ENCODE results near the gene PYGB. TPM values are rescaled to one million over a fixed set of nuclear protein-coding genes. Genes with fewer than 3 reads are reported as not detected.

The PYGB gene
- total RNA-seq, 2 donors from 2014 or later, result 34.8 to 42.8 TPM

- H3K4me1 ChIP-seq, result peaks cover 8% of the 10 kb centered on the region
- no peak overlapping the region for H3K27ac ChIP-seq
- TF ChIP-seq POLR2A (IDR thresholded peaks at IDR 0.05), result no peak
- TF ChIP-seq, protein P1, sequence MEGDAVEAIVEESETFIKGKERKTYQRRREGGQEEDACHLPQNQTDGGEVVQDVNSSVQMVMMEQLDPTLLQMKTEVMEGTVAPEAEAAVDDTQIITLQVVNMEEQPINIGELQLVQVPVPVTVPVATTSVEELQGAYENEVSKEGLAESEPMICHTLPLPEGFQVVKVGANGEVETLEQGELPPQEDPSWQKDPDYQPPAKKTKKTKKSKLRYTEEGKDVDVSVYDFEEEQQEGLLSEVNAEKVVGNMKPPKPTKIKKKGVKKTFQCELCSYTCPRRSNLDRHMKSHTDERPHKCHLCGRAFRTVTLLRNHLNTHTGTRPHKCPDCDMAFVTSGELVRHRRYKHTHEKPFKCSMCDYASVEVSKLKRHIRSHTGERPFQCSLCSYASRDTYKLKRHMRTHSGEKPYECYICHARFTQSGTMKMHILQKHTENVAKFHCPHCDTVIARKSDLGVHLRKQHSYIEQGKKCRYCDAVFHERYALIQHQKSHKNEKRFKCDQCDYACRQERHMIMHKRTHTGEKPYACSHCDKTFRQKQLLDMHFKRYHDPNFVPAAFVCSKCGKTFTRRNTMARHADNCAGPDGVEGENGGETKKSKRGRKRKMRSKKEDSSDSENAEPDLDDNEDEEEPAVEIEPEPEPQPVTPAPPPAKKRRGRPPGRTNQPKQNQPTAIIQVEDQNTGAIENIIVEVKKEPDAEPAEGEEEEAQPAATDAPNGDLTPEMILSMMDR (IDR thresholded peaks at IDR 0.05), result no peak
- WGBS, 2 donors, result 83 to 92% methylated on average over 18 to 21 of the region's 22 CpGs
- peaks cover 6 to 13% of the 10 kb centered on the region in 2 donors for H3K36me3 ChIP-seq (replicated peaks in 1 of 2; ENCODE audit: insufficient read depth in 1 of 2, low read depth in 2 of 2)
- DNase-seq (peak in 3 of 4 donors; percentile 4 to 12 (median 11)), ATAC-seq (no peak)
- H3K27me3 ChIP-seq, result no peaks in the 10 kb centered on the region
- intact Hi-C loops (cut with DNase I), result no loop called here
- H3K9me3 ChIP-seq, result no peaks in the 10 kb centered on the region
- H3K4me3 ChIP-seq, result no peak overlapping the region
Measured at GRCh38 chr20:25282034-25282781, 34.3 kb downstream of the PYGB start.

DNA sequence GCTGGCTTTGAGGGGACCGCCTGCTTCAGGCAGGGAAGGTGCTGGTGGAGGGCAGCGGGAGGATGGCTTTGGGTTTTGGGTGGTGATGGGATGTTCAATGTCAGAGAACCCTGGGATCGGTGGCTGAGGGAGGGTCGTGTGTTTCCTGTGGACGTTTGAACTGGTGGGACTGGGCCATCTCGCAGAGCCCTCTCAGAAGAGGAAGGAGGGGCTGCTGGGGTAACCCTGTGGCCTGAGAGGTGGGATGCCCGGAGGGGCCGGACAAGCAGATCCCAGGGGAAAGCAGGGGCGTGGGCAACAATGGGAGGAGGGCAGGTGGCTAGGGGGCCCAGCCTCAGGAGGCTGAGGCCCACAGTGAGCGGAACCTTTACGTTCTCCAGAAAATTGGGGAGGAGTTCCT, 34.9 kb downstream of the PYGB start:
- H3K4me3 ChIP-seq, result no peak overlapping the region
- peaks cover 8% of the 10 kb centered on the region for H3K4me1 ChIP-seq
- DNase-seq, result peak in 1 of 4 donors; percentile 7
- no peaks in the 10 kb centered on the region for H3K9me3 ChIP-seq
- ATAC-seq, result no peak
- peaks cover 6 to 13% of the 10 kb centered on the region in 2 donors for H3K36me3 ChIP-seq (replicated peaks in 1 of 2; ENCODE audit: insufficient read depth in 1 of 2, low read depth in 2 of 2)
- TF ChIP-seq, protein P1 (IDR thresholded peaks at IDR 0.05), result no peak
- TF ChIP-seq POLR2A (IDR thresholded peaks at IDR 0.05), result no peak
- H3K27me3 ChIP-seq, result no peaks in the 10 kb centered on the region
- 88 to 91% methylated on average over 10 of the region's 11 CpGs for WGBS, 2 donors
- intact Hi-C loops (cut with DNase I), result no loop called here
- H3K27ac ChIP-seq, result no peak overlapping the region

GRCh38 chr20:25283221-25283951, 35.5 kb downstream of the PYGB start:
- intact Hi-C loops (cut with DNase I), result no loop called here
- H3K4me3 ChIP-seq, result no peak overlapping the region
- WGBS, 2 donors, result 90 to 96% methylated on average over 16 to 18 of the region's 24 CpGs
- peaks cover 8% of the 10 kb centered on the region for H3K4me1 ChIP-seq
- no peak for ATAC-seq
- TF ChIP-seq, protein P1 (IDR thresholded peaks at IDR 0.05), result no peak
- TF ChIP-seq POLR2A (IDR thresholded peaks at IDR 0.05), result no peak
- H3K27me3 ChIP-seq, result no peaks in the 10 kb centered on the region
- H3K36me3 ChIP-seq (replicated peaks in 1 of 2; ENCODE audit: insufficient read depth in 1 of 2, low read depth in 2 of 2), result peaks cover 6 to 13% of the 10 kb centered on the region in 2 donors
- H3K27ac ChIP-seq, result no peak overlapping the region
- H3K9me3 ChIP-seq, result no peaks in the 10 kb centered on the region
- peak in 3 of 4 donors; percentile 2 to 9 (median 4) for DNase-seq

- 90 to 93% methylated on average over 13 to 17 of the region's 17 CpGs for WGBS, 2 donors
- H3K27me3 ChIP-seq, result no peaks in the 10 kb centered on the region
- no peak overlapping the region for H3K4me3 ChIP-seq
- peaks cover 6 to 12% of the 10 kb centered on the region in 2 donors for H3K36me3 ChIP-seq (replicated peaks in 1 of 2; ENCODE audit: insufficient read depth in 1 of 2, low read depth in 2 of 2)
- TF ChIP-seq, protein P1 (IDR thresholded peaks at IDR 0.05), result no peak
- no peak for TF ChIP-seq POLR2A (IDR thresholded peaks at IDR 0.05)
- peak in 3 of 4 donors; percentile 2 to 8 (median 2) for DNase-seq
- no peaks in the 10 kb centered on the region for H3K9me3 ChIP-seq
- no peak for ATAC-seq
- H3K4me1 ChIP-seq, result peaks cover 8% of the 10 kb centered on the region
- no peak overlapping the region for H3K27ac ChIP-seq
- intact Hi-C loops (cut with DNase I), result no loop called here
Measured at GRCh38 chr20:25284131-25284601, 36.3 kb downstream of the PYGB start.

Data from body of pancreas (tissue), 4 donors.